ENCODE measurements around the gene OSBPL2.

GRCh38 chr20:62282103-62282502 lies 43.8 kb downstream of the OSBPL2 start:
- TF ChIP-seq FOXP2 (optimal IDR thresholded peaks at IDR 0.05; ENCODE audit: control extremely low read depth, extremely low read length, insufficient read depth) (no peak), EZH2 (IDR thresholded peaks at IDR 0.05) (no peak)
